ENCODE measurements around the gene ETDC. TPM values are rescaled to one million over a fixed set of nuclear protein-coding genes. Genes with fewer than 3 reads are reported as not detected.

The ETDC gene
- total RNA-seq, 1 experiment from 2014 or later: not detected

- ATAC-seq (no peak), DNase-seq (ENCODE audit: low spot score) (no peak)
- ChIA-PET POLR2A (no interaction called here), CTCF (no interaction called here)
- TF ChIP-seq ZNF423 (CRISPR knock-in tag; IDR thresholded peaks at IDR 0.05) (no peak), ATF3 (CRISPR knock-in tag; conservative IDR thresholded peaks at IDR 0.05) (no peak), EMX1 (CRISPR knock-in tag; IDR thresholded peaks at IDR 0.05) (no peak), SMAD3 (CRISPR knock-in tag; IDR thresholded peaks at IDR 0.05; ENCODE audit: borderline replicate concordance) (no peak), AR (CRISPR knock-in tag; IDR thresholded peaks at IDR 0.05) (no peak), NR1H2 (CRISPR knock-in tag; IDR thresholded peaks at IDR 0.05) (no peak), SOX15 (CRISPR knock-in tag; IDR thresholded peaks at IDR 0.05) (no peak), CDX4 (CRISPR knock-in tag; IDR thresholded peaks at IDR 0.05; ENCODE audit: borderline replicate concordance) (no peak), NR2C2 (CRISPR knock-in tag; IDR thresholded peaks at IDR 0.05) (no peak), ZNF263 (CRISPR knock-in tag; IDR thresholded peaks at IDR 0.05; ENCODE audit: low read depth) (no peak), HMGXB4 (CRISPR knock-in tag; IDR thresholded peaks at IDR 0.05) (no peak), FOXP1 (CRISPR knock-in tag; IDR thresholded peaks at IDR 0.05; ENCODE audit: borderline replicate concordance) (no peak), E2F1 (CRISPR knock-in tag; IDR thresholded peaks at IDR 0.05) (no peak), ZNF512 (CRISPR knock-in tag; IDR thresholded peaks at IDR 0.05; ENCODE audit: borderline replicate concordance) (no peak), MXD4 (CRISPR knock-in tag; IDR thresholded peaks at IDR 0.05; ENCODE audit: borderline replicate concordance) (no peak), ATF6 (CRISPR knock-in tag; IDR thresholded peaks at IDR 0.05) (no peak), USF1 (CRISPR knock-in tag; IDR thresholded peaks at IDR 0.05) (no peak), CBFB (CRISPR knock-in tag; IDR thresholded peaks at IDR 0.05; ENCODE audit: low read depth) (no peak), TCF7 (CRISPR knock-in tag; IDR thresholded peaks at IDR 0.05; ENCODE audit: low read depth) (no peak)
- H3K9me3 Mint-ChIP-seq: peaks cover 28% of the 10 kb centered on the region
- H3K27ac Mint-ChIP-seq: no peak overlapping the region
- peaks cover 9% of the 10 kb centered on the region; the same call in 1 of the 2 replicates for H3K27me3 Mint-ChIP-seq (ENCODE audit: low read depth)
- H3K4me3 Mint-ChIP-seq: no peak overlapping the region
- H3K36me3 Mint-ChIP-seq: peaks cover 12% of the 10 kb centered on the region; the same call in 1 of the 2 replicates
- no peaks in the 10 kb centered on the region for H3K4me1 Mint-ChIP-seq
Measured at GRCh38 chrX:135264206-135264605, 45.1 kb upstream of the ETDC start.

Data from WTC11 (cell line).